Fibroblast of skin of abdomen (primary cell): ENCODE results near the gene CCL23.
"Not testable (repeated sequence)": the region's sequence is repeated elsewhere in the genome, so short reads cannot be mapped to it uniquely, and the experiment has no call there.

ENCODE experiments used
- DNase-seq: peaks from one replicate; pipeline ENCODE4 v3.0.0-alpha.2; 2013

Gene CCL23

GRCh38 chr17:36002631-36003030, 15.1 kb downstream of the CCL23 start:
- no peak for DNase-seq

GRCh38 chr17:36001862-36002603, 15.7 kb downstream of the CCL23 start:
- DNase-seq = no peak

GRCh38 chr17:36001110-36001771, 16.5 kb downstream of the CCL23 start, which contains the start of gene CCL15:
CCL15 (minus strand) TSS chr17:36001553; CDS start chr17:36001492, 61 bp downstream.
- DNase-seq = no peak

GRCh38 chr17:36000732-36001109, 17.1 kb downstream of the CCL23 start:
- DNase-seq = no peak

GRCh38 chr17:35998756-35999155, 19.0 kb downstream of the CCL23 start:
- no peak for DNase-seq

GRCh38 chr17:35998018-35998545, 19.7 kb downstream of the CCL23 start:
- no peak for DNase-seq

GRCh38 chr17:35995346-35995745, 22.4 kb downstream of the CCL23 start:
- DNase-seq = not testable (repeated sequence)

GRCh38 chr17:35991075-35991474, 26.7 kb downstream of the CCL23 start:
- no peak for DNase-seq

GRCh38 chr17:35988164-35988563, 29.6 kb downstream of the CCL23 start:
- no peak for DNase-seq

GRCh38 chr17:35986643-35987042, 31.1 kb downstream of the CCL23 start, which contains the start of gene CCL14:
CCL14 (minus strand) TSS chr17:35986729; CDS start chr17:35986649, 80 bp downstream.
- DNase-seq = no peak

GRCh38 chr17:35984140-35984539, 33.6 kb downstream of the CCL23 start:
- DNase-seq = no peak

- DNase-seq = no peak
Measured at GRCh38 chr17:35982409-35983191, 35.2 kb downstream of the CCL23 start.

- no peak for DNase-seq
Measured at GRCh38 chr17:35981908-35982330, 35.9 kb downstream of the CCL23 start.

- DNase-seq = no peak
Measured at GRCh38 chr17:35981246-35981645, 36.5 kb downstream of the CCL23 start, which contains the start of gene CCL16. CCL16 (minus strand) TSS chr17:35981497; CDS start chr17:35981420, 77 bp downstream.

GRCh38 chr17:35978346-35978745, 39.4 kb downstream of the CCL23 start:
- no peak for DNase-seq

- no peak for DNase-seq
Measured at GRCh38 chr17:35977509-35977908, 40.3 kb downstream of the CCL23 start.

- peak; percentile 6 for DNase-seq
Measured at GRCh38 chr17:35973333-35974260, 44.2 kb downstream of the CCL23 start.

GRCh38 chr17:35972945-35973332, 44.8 kb downstream of the CCL23 start:
- DNase-seq = no peak

GRCh38 chr17:35972535-35972934, 45.2 kb downstream of the CCL23 start:
- DNase-seq = no peak

- DNase-seq = no peak
Measured at GRCh38 chr17:35972066-35972465, 45.7 kb downstream of the CCL23 start.

- peak; percentile 64 for DNase-seq
Measured at GRCh38 chr17:35969558-35970380, 48.0 kb downstream of the CCL23 start.
